Measurements from ENCODE around the gene SMAD6. TPM values are rescaled to one million over a fixed set of nuclear protein-coding genes. Genes with fewer than 3 reads are reported as not detected.

SMAD6 gene
- total RNA-seq, 1 experiment from 2014 or later = 6.6 TPM

GRCh38 chr15:66716656-66717020, 14.6 kb downstream of the SMAD6 start:
- Histone ChIP-seq H3K4me1 (ENCODE audit: control insufficient read depth in 1 of 2, insufficient read depth in 2 of 2, low read length in 2 of 2) (peaks cover 47 to 62% of the 10 kb centered on the region in 2 experiments), H3K27me3 (ENCODE audit: insufficient read depth, low read length) (no peaks in the 10 kb centered on the region), H3K4me2 (ENCODE audit: low read length) (no peak overlapping the region), H3K27ac (ENCODE audit: low read depth, low read length) (no peak overlapping the region), H3K9me2 (ENCODE audit: insufficient read depth) (no peaks in the 10 kb centered on the region), H3K9ac (ENCODE audit: low read length) (no peak overlapping the region), H2AFZ (ENCODE audit: low read depth, low read length, poor library complexity, severe bottlenecking) (no peak overlapping the region), H3K36me3 (ENCODE audit: control insufficient read depth in 1 of 2, insufficient read depth in 2 of 2, low read length in 2 of 2) (no peaks in the 10 kb centered on the region), H3K79me2 (ENCODE audit: insufficient read depth, low read length) (no peaks in the 10 kb centered on the region), H3K9me3 (ENCODE audit: control insufficient read depth in 1 of 2, insufficient read depth in 1 of 2, low read depth in 1 of 2, low read length in 2 of 2) (no peaks in the 10 kb centered on the region), H4K20me1 (ENCODE audit: insufficient read depth) (no peaks in the 10 kb centered on the region), H3K4me3 (replicated peaks in 1 of 2; ENCODE audit: low read depth in 1 of 2, low read length in 2 of 2) (no peak overlapping the region)
- ChIA-PET POLR2A (no interaction called here), RAD21 (ENCODE audit: low non-redundant PET in 1 of 2, low total read pairs in 2 of 2, uncharacterized antibody in 2 of 2, unreplicated experiment in 2 of 2) (no interaction called here), CTCF (no interaction called here)
- intact Hi-C loops (cut with micrococcal nuclease) = no loop called here
- no peak for DNase-seq (ENCODE audit: low read depth, low spot score)
- ATAC-seq = no peak
- no TSS peak for BruUV-seq (replicated peaks)
- TF ChIP-seq POLR2A (IDR thresholded peaks at IDR 0.05; ENCODE audit: borderline replicate concordance, extremely low read depth, insufficient read depth, insufficient read length) (no peak), SP1 (IDR thresholded peaks at IDR 0.05; ENCODE audit: low read depth) (no peak), EZH2phosphoT487 (IDR thresholded peaks at IDR 0.05; ENCODE audit: borderline replicate concordance) (no peak), ELF1 (IDR thresholded peaks at IDR 0.05; ENCODE audit: borderline replicate concordance, low read depth) (no peak), FOSL1 (IDR thresholded peaks at IDR 0.05; ENCODE audit: low read depth) (no peak), MAX (IDR thresholded peaks at IDR 0.05) (no peak), CBX3 (IDR thresholded peaks at IDR 0.05; ENCODE audit: low read depth) (no peak), EGR1 (IDR thresholded peaks at IDR 0.05; ENCODE audit: low read depth) (no peak), ZNF274 (IDR thresholded peaks at IDR 0.05; ENCODE audit: low read depth, low read length) (no peak), POLR2AphosphoS5 (IDR thresholded peaks at IDR 0.05; ENCODE audit: low read depth, low read length) (no peak), CEBPB (IDR thresholded peaks at IDR 0.05; ENCODE audit: low read depth) (no peak), YY1 (IDR thresholded peaks at IDR 0.05; ENCODE audit: extremely low read depth, insufficient replicate concordance, low read depth, low read length) (no peak)
- TF ChIP-seq, protein P1, sequence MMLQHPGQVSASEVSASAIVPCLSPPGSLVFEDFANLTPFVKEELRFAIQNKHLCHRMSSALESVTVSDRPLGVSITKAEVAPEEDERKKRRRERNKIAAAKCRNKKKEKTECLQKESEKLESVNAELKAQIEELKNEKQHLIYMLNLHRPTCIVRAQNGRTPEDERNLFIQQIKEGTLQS (IDR thresholded peaks at IDR 0.05) = no peak
- TF ChIP-seq, protein P2, sequence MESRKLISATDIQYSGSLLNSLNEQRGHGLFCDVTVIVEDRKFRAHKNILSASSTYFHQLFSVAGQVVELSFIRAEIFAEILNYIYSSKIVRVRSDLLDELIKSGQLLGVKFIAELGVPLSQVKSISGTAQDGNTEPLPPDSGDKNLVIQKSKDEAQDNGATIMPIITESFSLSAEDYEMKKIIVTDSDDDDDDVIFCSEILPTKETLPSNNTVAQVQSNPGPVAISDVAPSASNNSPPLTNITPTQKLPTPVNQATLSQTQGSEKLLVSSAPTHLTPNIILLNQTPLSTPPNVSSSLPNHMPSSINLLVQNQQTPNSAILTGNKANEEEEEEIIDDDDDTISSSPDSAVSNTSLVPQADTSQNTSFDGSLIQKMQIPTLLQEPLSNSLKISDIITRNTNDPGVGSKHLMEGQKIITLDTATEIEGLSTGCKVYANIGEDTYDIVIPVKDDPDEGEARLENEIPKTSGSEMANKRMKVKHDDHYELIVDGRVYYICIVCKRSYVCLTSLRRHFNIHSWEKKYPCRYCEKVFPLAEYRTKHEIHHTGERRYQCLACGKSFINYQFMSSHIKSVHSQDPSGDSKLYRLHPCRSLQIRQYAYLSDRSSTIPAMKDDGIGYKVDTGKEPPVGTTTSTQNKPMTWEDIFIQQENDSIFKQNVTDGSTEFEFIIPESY (IDR thresholded peaks at IDR 0.05; ENCODE audit: extremely low read depth, insufficient replicate concordance, low read length) = no peak

Data from HCT116 (cell line).